Gastroesophageal sphincter (tissue), 4 donors: Measurements from ENCODE around the gene SLU7. TPM values are rescaled to one million over a fixed set of nuclear protein-coding genes. Genes with fewer than 3 reads are reported as not detected.
A peak's percentile ranks its signal among the peaks of the same experiment; 100 is the strongest.

ENCODE experiments used
- ATAC-seq: fragments of 150-250 bp; one replicate; pipeline ENCODE4 v1.9.1; 2016; ENCODE audit warnings: mild to moderate bottlenecking, moderate library complexity
- H3K27ac ChIP-seq, 4 donors: fragments of 200-600 bp; sonication (generic) in 3 of 4; 1 replicate in 3 of 4; 2 replicates in 1 of 4; pipeline ENCODE4 v1.5.1; 2016 to 2019
- H3K27me3 ChIP-seq: fragments of 200-600 bp; sonication (generic); one replicate; pipeline ENCODE4 v1.5.1; 2019
- H3K36me3 ChIP-seq, 2 donors: fragments of 200-600 bp; sonication (generic); one replicate each; pipeline ENCODE4 v1.5.1; 2019; ENCODE audit warnings: control low read depth in 1 of 2
- H3K4me1 ChIP-seq, 3 donors: fragments of 200-600 bp; sonication (generic); 1 replicate in 2 of 3; 2 replicates in 1 of 3; pipeline ENCODE4 v1.5.1; 2016 to 2019; ENCODE audit warnings: control low read depth in 2 of 3
- H3K4me3 ChIP-seq, 2 donors: fragments of 200-600 bp; sonication (generic); one replicate each; pipeline ENCODE4 v1.5.1; 2019; ENCODE audit warnings: mild to moderate bottlenecking in 1 of 2, moderate library complexity in 1 of 2
- H3K9me3 ChIP-seq, 3 donors: fragments of 200-600 bp; sonication (generic); one replicate each; pipeline ENCODE4 v1.5.1; 2017 to 2019; ENCODE audit warnings: control low read depth in 2 of 3
- CTCF ChIP-seq, 4 experiments: fragments of 200-600 bp in 2 of 4; fragments of 450-650 bp in 2 of 4; sonication (generic) in 1 of 4; IDR thresholded peaks; one replicate each; pipeline ENCODE4 v1.5.1; 2017 to 2019; ENCODE audit warnings: antibody characterized with exemption in 4 of 4, mild to moderate bottlenecking in 2 of 4, moderate library complexity in 2 of 4
- EP300 ChIP-seq: sonication (generic); formaldehyde crosslinking; IDR thresholded peaks from one replicate; pipeline ENCODE4 v1.6.1; 2017; ENCODE audit warnings: antibody characterized with exemption, mild to moderate bottlenecking
- POLR2A ChIP-seq, 2 donors: fragments of 450-650 bp; IDR thresholded peaks; one replicate each; pipeline ENCODE4 v1.6.1; 2017; ENCODE audit warnings: antibody characterized with exemption in 2 of 2, mild to moderate bottlenecking in 2 of 2, moderate library complexity in 1 of 2
- POLR2AphosphoS5 ChIP-seq: sonication (generic); formaldehyde crosslinking; IDR thresholded peaks from one replicate; pipeline ENCODE4 v1.6.1; 2017; ENCODE audit warnings: antibody characterized with exemption
- WGBS, 2 donors: methylation state at CpG; one replicate each; pipeline ENCODE4 v1.1.5; 2018; ENCODE audit warnings: low coverage in 1 of 2; 5-methylcytosine and 5-hydroxymethylcytosine counted together
- total RNA-seq, 4 donors: library from RNA; depleted of rRNA; stranded (reverse); fragments of >200 nt; gene quantifications; one replicate each; pipeline ENCODE4 v1.1.0, GENCODE V29; 2016

The SLU7 gene
- 100 to 1,000 TPM in 1 of 4 donors, 10 to 100 TPM in 3; 52.6 to 133 (median 88.3) TPM for total RNA-seq

GRCh38 chr5:160418561-160419457 is at the start of gene SLU7:
Gene SLU7 (minus strand): TSS chr5:160419081. CDS start chr5:160415294, 3,787 bp downstream.
- Histone ChIP-seq H3K27ac (peak within 1 kb of the TSS; percentile 76 to 90 (median 90)), H3K4me3 (peak within 1 kb of the TSS; percentile 75 to 79), H3K4me1 (peaks cover 8 to 54% (median 12%) of the 10 kb centered on the region in 3 donors), H3K36me3 (peaks cover 0 to 19% of the 10 kb centered on the region in 2 donors), H3K27me3 (no peaks in the 10 kb centered on the region), H3K9me3 (no peaks in the 10 kb centered on the region)
- peak; percentile 94 for ATAC-seq
- TF ChIP-seq CTCF (IDR thresholded peaks at IDR 0.05) (no peak), POLR2A (IDR thresholded peaks at IDR 0.05) (peak; percentile 25 to 73), EP300 (no peak), POLR2AphosphoS5 (peak; percentile 82)
- 0 to 1% methylated on average over 9 to 45 of the region's 48 CpGs for WGBS, 2 donors

- TF ChIP-seq EP300 (no peak), POLR2AphosphoS5 (no peak), CTCF (IDR thresholded peaks at IDR 0.05) (no peak), POLR2A (IDR thresholded peaks at IDR 0.05) (no peak)
- Histone ChIP-seq H3K27ac (peak overlapping the region in 2 of 4 donors; percentile 20 to 55), H3K9me3 (no peaks in the 10 kb centered on the region), H3K36me3 (no peaks in the 10 kb centered on the region), H3K27me3 (no peaks in the 10 kb centered on the region), H3K4me3 (peak overlapping the region in 1 of 2 donors; percentile 26), H3K4me1 (peaks cover 0 to 17% (median 0%) of the 10 kb centered on the region in 3 donors)
- ATAC-seq, result no peak
- WGBS, 2 donors, result 45 to 60% methylated on average over 3 of the region's 3 CpGs
Observed at GRCh38 chr5:160468363-160468975, 49.6 kb upstream of the SLU7 start.

- TF ChIP-seq EP300 (no peak), POLR2AphosphoS5 (no peak), CTCF (IDR thresholded peaks at IDR 0.05) (no peak), POLR2A (IDR thresholded peaks at IDR 0.05) (no peak)
- no peaks in the 10 kb centered on the region for H3K36me3 ChIP-seq
- H3K27ac ChIP-seq, result peak overlapping the region in 2 of 4 donors; percentile 24 to 55
- no peaks in the 10 kb centered on the region for H3K27me3 ChIP-seq
- peak overlapping the region in 1 of 2 donors; percentile 26 for H3K4me3 ChIP-seq
- ATAC-seq, result peak; percentile 42
- 4 to 47% methylated on average over 2 to 4 of the region's 29 CpGs for WGBS, 2 donors
- no peaks in the 10 kb centered on the region for H3K9me3 ChIP-seq
- peaks cover 0 to 17% (median 0%) of the 10 kb centered on the region in 3 donors for H3K4me1 ChIP-seq
Observed at GRCh38 chr5:160467555-160468362, 48.9 kb upstream of the SLU7 start.

- Histone ChIP-seq H3K27me3 (no peaks in the 10 kb centered on the region), H3K4me1 (peaks cover 0 to 16% (median 0%) of the 10 kb centered on the region in 3 donors), H3K4me3 (no peak overlapping the region), H3K27ac (peak overlapping the region in 1 of 4 donors; percentile 24), H3K36me3 (no peaks in the 10 kb centered on the region), H3K9me3 (no peaks in the 10 kb centered on the region)
- no peak for TF ChIP-seq CTCF (IDR thresholded peaks at IDR 0.05)
- no peak for TF ChIP-seq POLR2A (IDR thresholded peaks at IDR 0.05)
- no peak for TF ChIP-seq EP300
- no peak for TF ChIP-seq POLR2AphosphoS5
- 57 to 73% methylated on average over 9 of the region's 9 CpGs for WGBS, 2 donors
- ATAC-seq, result no peak
Observed at GRCh38 chr5:160466889-160467554, 48.1 kb upstream of the SLU7 start.
